Fibroblast of villous mesenchyme (primary cell): Measurements from ENCODE around the gene MMUT. TPM values are rescaled to one million over a fixed set of nuclear protein-coding genes. Genes with fewer than 3 reads are reported as not detected.

Experiments used
- DNase-seq: peaks from one replicate; pipeline ENCODE4 v3.0.0-alpha.2; 2010; ENCODE audit warnings: low read depth
- H3K4me3 ChIP-seq: 2 replicates; pipeline ENCODE4 v1.5.1; 2011; ENCODE audit warnings: low read depth, mild to moderate bottlenecking, low read length
- total RNA-seq: library from RNA; depleted of rRNA; stranded (reverse); fragments of >200 nt; gene quantifications from 2 replicates; pipeline ENCODE4 v1.2.3, GENCODE V29; 2012
- TF ChIP-seq, protein P1 (sequence below): IDR thresholded peaks from 2 replicates; pipeline ENCODE4 v1.5.1; 2012; ENCODE audit warnings: low read depth, mild to moderate bottlenecking, low read length; ENCODE audit not compliant: insufficient read depth

The MMUT gene
- total RNA-seq, 1 donor = 16.0 TPM

DNA sequence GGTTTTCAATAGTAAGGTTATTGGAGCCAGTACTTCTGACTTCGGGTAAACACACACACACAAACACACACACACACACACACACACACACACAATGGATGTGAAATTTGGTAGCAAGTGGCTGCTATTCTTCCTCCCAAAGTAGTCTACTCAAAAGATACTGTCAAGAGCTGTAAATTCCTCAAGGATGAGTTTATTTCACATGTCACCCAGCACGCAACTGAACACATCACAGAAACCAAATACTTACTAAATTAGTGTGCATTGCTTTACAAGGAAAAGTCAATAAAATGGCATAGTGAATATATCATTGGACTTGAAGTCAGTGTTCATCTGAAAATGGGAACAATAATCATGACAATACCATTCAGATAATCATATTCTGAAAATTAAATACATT lies 32.9 kb downstream of the MMUT start:
- peak; percentile 16 for DNase-seq
- H3K4me3 ChIP-seq = no peak overlapping the region
- TF ChIP-seq, protein P1, sequence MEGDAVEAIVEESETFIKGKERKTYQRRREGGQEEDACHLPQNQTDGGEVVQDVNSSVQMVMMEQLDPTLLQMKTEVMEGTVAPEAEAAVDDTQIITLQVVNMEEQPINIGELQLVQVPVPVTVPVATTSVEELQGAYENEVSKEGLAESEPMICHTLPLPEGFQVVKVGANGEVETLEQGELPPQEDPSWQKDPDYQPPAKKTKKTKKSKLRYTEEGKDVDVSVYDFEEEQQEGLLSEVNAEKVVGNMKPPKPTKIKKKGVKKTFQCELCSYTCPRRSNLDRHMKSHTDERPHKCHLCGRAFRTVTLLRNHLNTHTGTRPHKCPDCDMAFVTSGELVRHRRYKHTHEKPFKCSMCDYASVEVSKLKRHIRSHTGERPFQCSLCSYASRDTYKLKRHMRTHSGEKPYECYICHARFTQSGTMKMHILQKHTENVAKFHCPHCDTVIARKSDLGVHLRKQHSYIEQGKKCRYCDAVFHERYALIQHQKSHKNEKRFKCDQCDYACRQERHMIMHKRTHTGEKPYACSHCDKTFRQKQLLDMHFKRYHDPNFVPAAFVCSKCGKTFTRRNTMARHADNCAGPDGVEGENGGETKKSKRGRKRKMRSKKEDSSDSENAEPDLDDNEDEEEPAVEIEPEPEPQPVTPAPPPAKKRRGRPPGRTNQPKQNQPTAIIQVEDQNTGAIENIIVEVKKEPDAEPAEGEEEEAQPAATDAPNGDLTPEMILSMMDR = no peak

- DNase-seq = peak; percentile 9
- no peak overlapping the region for H3K4me3 ChIP-seq
- TF ChIP-seq, protein P1 = peak; percentile 19
Measured at GRCh38 chr6:49423817-49424216, 39.2 kb downstream of the MMUT start.

- TF ChIP-seq, protein P1 = no peak
- DNase-seq = no peak
- no peak overlapping the region for H3K4me3 ChIP-seq
Measured at GRCh38 chr6:49416195-49416594, 46.9 kb downstream of the MMUT start.

DNA sequence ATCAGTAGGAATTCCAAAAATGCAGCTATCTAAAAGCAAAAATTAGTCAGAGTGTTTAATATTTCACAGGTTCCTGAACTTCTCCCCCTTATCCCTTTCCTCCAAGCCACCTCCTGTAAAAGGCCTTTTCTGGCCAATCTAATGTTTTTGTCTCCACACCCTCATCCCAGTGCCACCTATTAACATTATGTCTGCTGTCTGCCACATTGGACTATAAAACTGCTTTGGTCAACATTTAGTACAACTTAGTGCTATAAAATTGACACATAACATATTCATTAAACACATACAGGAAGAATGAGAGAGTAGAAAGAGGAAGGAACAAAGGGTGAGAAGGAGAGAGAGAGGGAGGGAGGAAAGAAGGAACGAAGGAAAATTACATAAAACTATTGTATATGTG lies 47.7 kb downstream of the MMUT start:
- no peak overlapping the region for H3K4me3 ChIP-seq
- TF ChIP-seq, protein P1 = no peak
- DNase-seq = no peak

GRCh38 chr6:49410564-49410963 lies 52.5 kb downstream of the MMUT start:
- DNase-seq = no peak
- TF ChIP-seq, protein P1 = no peak
- H3K4me3 ChIP-seq = no peak overlapping the region

GRCh38 chr6:49409951-49410542 lies 53.0 kb downstream of the MMUT start:
- TF ChIP-seq, protein P1 = peak; percentile 92
- no peak overlapping the region for H3K4me3 ChIP-seq
- DNase-seq = peak; percentile 76
